ENCODE data around the gene BNC1.

- TF ChIP-seq CTCF (conservative IDR thresholded peaks at IDR 0.05; ENCODE audit: low read depth, low read length) (no peak), POLR2A (IDR thresholded peaks at IDR 0.05; ENCODE audit: low read depth, low read length) (no peak), RFX5 (IDR thresholded peaks at IDR 0.05; ENCODE audit: low read depth, low read length) (no peak), MXI1 (IDR thresholded peaks at IDR 0.05; ENCODE audit: borderline replicate concordance, low read depth, low read length) (no peak), FOS (IDR thresholded peaks at IDR 0.05; ENCODE audit: low read depth, low read length) (no peak), SMC3 (IDR thresholded peaks at IDR 0.05; ENCODE audit: low read depth, low read length) (no peak), BHLHE40 (IDR thresholded peaks at IDR 0.05; ENCODE audit: low read depth, low read length) (no peak), MAZ (IDR thresholded peaks at IDR 0.05; ENCODE audit: borderline replicate concordance, low read depth, low read length) (no peak), CEBPB (IDR thresholded peaks at IDR 0.05; ENCODE audit: low read depth, low read length) (no peak), RAD21 (IDR thresholded peaks at IDR 0.05; ENCODE audit: low read length) (no peak)
Measured at GRCh38 chr15:83215306-83215705, 69.2 kb downstream of the BNC1 start.

Data from IMR-90 (cell line).